GM19467 (cell line): ENCODE measurements around the gene BMF.
"Not testable (repeated sequence)": the region's sequence is repeated elsewhere in the genome, so short reads cannot be mapped to it uniquely, and the experiment has no call there.

ENCODE experiments used
- ATAC-seq: cut with Tn5 transposase; IDR thresholded peaks from one replicate; pipeline ENCODE4 v1.9.1; 2021; ENCODE audit warnings: mild to moderate bottlenecking, moderate library complexity; ENCODE audit not compliant: unreplicated experiment

The BMF gene

GRCh38 chr15:40088929-40089755 lies 19.5 kb downstream of the BMF start:
- no peak for ATAC-seq

DNA sequence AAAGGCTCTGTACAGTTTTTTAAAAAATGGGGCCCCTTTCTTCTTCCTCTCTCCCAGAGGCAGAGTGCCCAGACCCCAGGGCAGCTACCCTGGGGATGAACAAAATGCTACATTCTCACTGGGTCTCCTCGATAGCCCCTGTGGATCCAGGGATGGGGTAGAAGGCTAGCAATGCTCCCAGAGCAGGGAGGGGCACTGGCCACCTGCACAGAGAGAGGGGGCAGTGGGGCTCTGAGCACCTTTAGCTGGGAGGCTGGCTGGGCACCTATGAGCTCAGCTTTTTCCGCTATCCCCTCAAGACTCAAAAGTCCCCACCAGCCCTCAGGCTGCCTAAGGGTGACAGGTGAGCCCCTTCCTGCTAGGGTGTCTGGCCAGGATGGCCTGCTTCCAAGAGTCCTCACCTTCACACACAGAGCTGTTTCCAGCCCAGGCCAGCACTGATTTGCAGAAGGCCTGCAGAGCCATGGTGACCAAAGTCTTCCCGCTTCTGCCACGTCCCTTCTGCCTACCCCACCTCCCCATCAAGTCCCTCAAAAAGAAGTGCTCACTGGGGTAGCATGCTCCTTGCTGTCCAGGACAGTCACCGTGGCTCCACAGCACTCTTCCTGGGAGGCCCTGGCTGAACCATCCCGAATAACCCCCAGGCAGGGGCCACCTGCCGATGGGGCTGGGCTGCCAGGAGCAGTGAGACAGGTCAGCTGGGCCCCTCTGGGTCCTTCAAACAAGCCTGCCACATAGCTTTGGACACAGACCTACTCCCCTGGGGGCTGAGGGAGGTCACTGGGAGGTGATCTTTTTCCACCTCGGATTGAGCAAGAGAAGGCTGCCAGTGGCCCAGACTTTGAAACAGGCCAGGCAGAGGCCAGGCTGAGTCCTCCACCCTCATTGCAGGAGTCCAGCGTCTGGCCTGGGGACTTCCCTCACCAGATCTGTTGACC lies 20.4 kb downstream of the BMF start:
- ATAC-seq: no peak

- no peak for ATAC-seq
Measured at GRCh38 chr15:40087068-40087810, 21.4 kb downstream of the BMF start.

DNA sequence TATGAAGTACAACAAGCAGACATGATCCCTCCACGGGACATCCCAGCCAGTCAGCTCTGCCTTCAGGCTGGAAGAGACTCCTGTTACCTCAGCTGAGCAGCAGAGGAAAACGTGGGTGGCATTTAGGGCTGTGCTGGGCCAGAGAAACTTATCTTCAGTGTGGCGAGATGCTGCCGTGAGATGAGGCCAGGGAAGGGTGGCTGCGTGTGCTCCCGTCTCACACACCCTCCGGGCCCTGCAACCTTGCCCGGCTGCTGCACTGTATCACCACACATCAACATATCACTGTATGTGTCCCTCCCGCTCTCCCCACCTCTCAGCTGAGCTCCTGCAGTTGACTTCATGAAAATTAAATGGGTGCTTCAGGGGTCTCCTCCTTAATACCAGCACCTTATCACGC lies 23.4 kb downstream of the BMF start:
- ATAC-seq: no peak

- no peak for ATAC-seq
Measured at GRCh38 chr15:40084650-40085049, 24.0 kb downstream of the BMF start.

DNA sequence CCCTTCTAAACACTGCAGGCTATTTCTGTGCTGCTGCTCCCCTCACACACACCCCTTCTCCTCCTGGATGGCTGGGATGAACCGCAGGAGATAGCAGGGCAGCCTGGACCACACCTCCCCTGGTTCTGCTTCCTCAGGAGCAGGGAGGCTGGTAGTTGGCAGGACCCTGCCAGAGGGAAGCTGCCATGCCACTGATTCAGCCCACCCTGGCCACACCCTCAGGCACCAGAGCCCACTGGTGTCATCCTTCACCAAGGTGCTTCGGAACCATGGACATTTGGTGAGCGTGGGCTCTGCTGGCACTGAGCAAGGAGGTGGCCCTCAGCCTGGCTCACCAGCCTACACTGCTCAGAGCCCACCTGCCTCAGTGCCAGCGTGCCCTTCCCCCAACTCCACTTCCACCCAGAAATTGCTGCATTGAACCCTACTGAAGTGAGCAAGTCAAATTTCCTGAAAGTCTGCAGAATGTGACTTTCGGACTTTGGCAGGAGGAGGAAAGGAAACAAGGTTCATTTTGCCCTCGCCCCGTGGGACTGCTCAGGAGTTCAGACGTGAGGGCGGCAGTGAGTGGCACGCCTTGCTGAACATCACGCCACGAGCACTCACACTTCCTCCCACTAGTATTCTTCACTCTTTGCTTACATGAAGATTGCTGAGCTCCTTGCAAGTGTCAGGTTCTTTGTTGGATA lies 26.3 kb downstream of the BMF start:
- ATAC-seq: no peak

DNA sequence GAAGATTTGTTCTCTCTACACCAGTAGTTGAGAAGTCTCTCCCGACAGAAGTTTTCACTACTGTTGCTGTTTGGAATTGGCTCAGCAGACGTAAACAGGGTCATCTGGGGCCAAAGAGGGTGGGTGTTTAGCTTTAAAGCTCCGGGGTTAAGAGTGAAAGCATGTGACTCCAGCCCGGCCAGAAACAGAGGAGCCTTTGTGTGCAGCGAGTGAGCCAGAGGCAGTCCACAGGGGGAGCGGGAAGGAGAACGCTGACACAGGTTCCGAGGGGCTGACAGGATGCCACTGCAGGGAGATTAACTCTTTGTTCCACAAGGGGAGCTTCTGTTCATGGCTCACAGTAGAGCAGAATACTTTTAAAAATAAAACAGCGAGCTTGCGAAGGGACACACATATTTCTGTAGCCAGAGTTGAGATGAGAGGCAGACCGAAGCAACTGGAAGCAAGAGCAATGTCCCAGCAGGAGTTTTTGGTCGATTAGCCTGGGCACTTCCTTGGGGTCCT lies 26.9 kb downstream of the BMF start:
- no peak for ATAC-seq

GRCh38 chr15:40080847-40081246 lies 27.8 kb downstream of the BMF start:
- ATAC-seq: no peak

DNA sequence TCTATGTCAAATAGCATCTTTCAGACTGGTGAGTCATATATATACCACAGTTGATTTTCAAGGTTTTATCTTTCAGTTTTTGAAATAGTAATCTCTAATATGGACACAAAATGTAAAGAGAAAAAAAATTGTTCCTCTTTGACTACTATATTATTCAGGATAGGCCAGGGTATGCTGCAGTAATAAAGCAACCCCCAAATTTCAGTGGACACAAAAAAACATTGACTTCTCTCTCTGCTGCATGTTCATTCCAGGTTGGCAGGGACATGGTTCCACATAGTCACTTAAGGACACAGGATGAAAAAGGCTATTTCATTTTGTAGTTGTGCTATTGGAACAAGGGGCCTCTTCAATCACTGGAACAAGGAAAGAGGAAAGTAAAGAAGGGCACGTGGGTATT lies 28.6 kb downstream of the BMF start:
- no peak for ATAC-seq

GRCh38 chr15:40079456-40079855 lies 29.2 kb downstream of the BMF start:
- no peak for ATAC-seq

DNA sequence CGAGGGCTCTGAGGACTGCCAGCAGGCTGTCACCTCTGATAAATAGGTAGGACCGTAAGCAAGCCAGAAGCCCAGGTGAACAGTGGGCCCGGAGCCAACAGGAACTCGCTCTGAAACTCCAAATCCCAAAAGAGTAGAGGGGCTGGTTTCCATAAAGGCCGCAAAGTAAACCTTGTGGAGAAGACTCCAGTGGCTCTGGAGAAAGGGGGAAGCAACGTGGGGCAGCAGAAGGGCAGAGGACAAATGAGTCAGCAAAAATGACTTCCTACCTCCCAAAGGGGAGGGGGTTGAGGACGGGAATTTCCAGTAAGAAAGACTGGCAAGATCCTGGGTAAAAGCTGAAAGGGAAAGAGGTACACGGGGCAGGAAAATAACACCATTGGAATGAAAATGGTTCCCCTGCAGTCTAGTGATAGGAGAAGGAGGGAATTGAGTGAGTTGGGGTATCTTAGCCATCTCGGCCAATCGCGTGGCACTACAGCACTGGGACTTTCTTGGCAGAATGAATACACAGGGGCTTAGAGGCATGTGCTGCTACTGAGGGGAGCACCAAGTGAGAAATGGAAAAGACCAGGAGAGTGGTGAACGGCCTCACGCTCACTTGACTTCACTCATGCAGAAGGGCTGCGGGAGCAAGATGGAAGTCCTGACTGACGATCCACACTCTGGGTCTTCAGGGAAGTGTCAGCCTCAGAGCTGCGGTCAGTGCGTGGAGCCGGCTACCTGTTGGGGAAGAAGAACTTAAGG lies 33.2 kb downstream of the BMF start:
- ATAC-seq: no peak

GRCh38 chr15:40074656-40075055 lies 34.0 kb downstream of the BMF start:
- ATAC-seq: not testable (repeated sequence)

DNA sequence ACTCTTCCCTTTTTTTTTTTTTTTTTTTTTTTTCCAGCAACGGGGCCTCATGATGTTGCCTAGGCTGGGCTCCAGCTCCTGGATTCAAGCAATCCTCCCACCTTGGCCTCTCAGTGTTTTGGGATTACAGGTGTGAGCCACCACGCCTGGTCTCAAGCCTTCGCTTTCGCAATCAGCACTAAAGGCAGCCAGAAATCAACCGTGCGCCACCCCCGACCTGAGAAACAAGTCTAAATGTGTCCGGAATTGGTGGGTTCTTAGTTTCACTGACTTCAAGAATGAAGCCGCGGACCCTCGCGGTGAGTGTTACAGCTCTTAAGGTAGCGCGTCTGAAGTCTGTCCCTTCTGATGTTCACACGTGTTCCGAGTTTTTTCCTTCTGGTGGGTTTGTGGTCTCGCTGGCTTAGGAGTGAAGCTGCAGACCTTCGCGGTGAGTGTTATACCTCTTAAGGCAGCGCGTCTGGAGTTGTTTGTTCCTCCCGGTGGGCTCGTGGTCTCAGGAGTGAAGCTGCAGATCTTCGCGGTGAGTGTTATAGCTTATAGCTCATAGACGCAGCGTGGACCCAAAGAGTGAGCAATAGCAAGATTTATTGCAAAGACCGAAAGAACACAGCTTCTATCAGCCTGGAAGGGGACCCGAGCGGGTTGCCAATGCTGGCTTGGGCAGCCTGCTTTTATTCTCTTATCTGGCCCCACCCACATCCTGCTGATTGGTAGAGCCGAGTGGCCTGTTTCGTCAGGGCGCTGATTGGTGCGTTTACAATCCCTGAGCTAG lies 34.8 kb downstream of the BMF start:
- ATAC-seq: not testable (repeated sequence)

- ATAC-seq: no peak
Measured at GRCh38 chr15:40072216-40072990, 36.3 kb downstream of the BMF start.

GRCh38 chr15:40070608-40071218 lies 38.0 kb downstream of the BMF start:
- no peak for ATAC-seq

GRCh38 chr15:40070166-40070557 lies 38.5 kb downstream of the BMF start:
- ATAC-seq: no peak
